Gastroesophageal sphincter (tissue), 4 donors: ENCODE results near the gene SLC39A3. TPM values are rescaled to one million over a fixed set of nuclear protein-coding genes. Genes with fewer than 3 reads are reported as not detected.

Experiments
- ATAC-seq: fragments of 150-250 bp; one replicate; pipeline ENCODE4 v1.9.1; 2016; ENCODE audit warnings: mild to moderate bottlenecking, moderate library complexity
- H3K27ac ChIP-seq, 4 donors: fragments of 200-600 bp; sonication (generic) in 3 of 4; 1 replicate in 3 of 4; 2 replicates in 1 of 4; pipeline ENCODE4 v1.5.1; 2016 to 2019
- H3K27me3 ChIP-seq: fragments of 200-600 bp; sonication (generic); one replicate; pipeline ENCODE4 v1.5.1; 2019
- H3K36me3 ChIP-seq, 2 donors: fragments of 200-600 bp; sonication (generic); one replicate each; pipeline ENCODE4 v1.5.1; 2019; ENCODE audit warnings: control low read depth in 1 of 2
- H3K4me1 ChIP-seq, 3 donors: fragments of 200-600 bp; sonication (generic); 1 replicate in 2 of 3; 2 replicates in 1 of 3; pipeline ENCODE4 v1.5.1; 2016 to 2019; ENCODE audit warnings: control low read depth in 2 of 3
- H3K4me3 ChIP-seq, 2 donors: fragments of 200-600 bp; sonication (generic); one replicate each; pipeline ENCODE4 v1.5.1; 2019; ENCODE audit warnings: mild to moderate bottlenecking in 1 of 2, moderate library complexity in 1 of 2
- H3K9me3 ChIP-seq, 3 donors: fragments of 200-600 bp; sonication (generic); one replicate each; pipeline ENCODE4 v1.5.1; 2017 to 2019; ENCODE audit warnings: control low read depth in 2 of 3
- EP300 ChIP-seq: sonication (generic); formaldehyde crosslinking; IDR thresholded peaks from one replicate; pipeline ENCODE4 v1.6.1; 2017; ENCODE audit warnings: antibody characterized with exemption, mild to moderate bottlenecking
- POLR2A ChIP-seq, 2 donors: fragments of 450-650 bp; IDR thresholded peaks; one replicate each; pipeline ENCODE4 v1.6.1; 2017; ENCODE audit warnings: antibody characterized with exemption in 2 of 2, mild to moderate bottlenecking in 2 of 2, moderate library complexity in 1 of 2
- POLR2AphosphoS5 ChIP-seq: sonication (generic); formaldehyde crosslinking; IDR thresholded peaks from one replicate; pipeline ENCODE4 v1.6.1; 2017; ENCODE audit warnings: antibody characterized with exemption
- WGBS, 2 donors: methylation state at CpG; one replicate each; pipeline ENCODE4 v1.1.5; 2018; ENCODE audit warnings: low coverage in 1 of 2; 5-methylcytosine and 5-hydroxymethylcytosine counted together
- total RNA-seq, 4 donors: library from RNA; depleted of rRNA; stranded (reverse); fragments of >200 nt; gene quantifications; one replicate each; pipeline ENCODE4 v1.1.0, GENCODE V29; 2016
- TF ChIP-seq, protein P1 (sequence below), 4 experiments: fragments of 200-600 bp in 2 of 4; fragments of 450-650 bp in 2 of 4; sonication (generic) in 1 of 4; IDR thresholded peaks; one replicate each; pipeline ENCODE4 v1.5.1; 2017 to 2019; ENCODE audit warnings: antibody characterized with exemption in 4 of 4, mild to moderate bottlenecking in 2 of 4, moderate library complexity in 2 of 4

SLC39A3 gene
- total RNA-seq, 4 donors from 2014 or later = 26.3 to 42.7 (median 30.7) TPM

DNA sequence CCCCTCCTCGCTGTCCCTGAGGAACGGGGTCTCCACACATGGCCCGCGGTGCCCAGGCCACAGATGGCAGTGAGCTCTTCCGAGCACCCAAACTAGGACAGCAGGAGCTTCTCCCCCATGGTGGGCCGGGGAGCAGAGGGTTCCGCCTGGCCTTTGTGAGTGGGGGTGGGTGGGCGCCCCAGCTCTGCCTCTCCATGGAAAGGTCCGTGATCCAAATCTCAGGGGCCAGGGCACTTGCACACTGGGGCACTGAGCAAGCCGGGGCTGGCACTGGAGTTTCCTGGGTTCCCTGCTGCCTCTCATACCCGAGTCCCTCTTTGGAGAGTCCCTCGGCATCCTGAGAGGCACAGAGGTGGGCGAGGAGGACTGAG lies 16.5 kb downstream of the SLC39A3 start:
- ATAC-seq = no peak
- WGBS, 2 donors = no CpG with 5 or more reads among the region's 13 CpGs
- peaks cover 70% of the 10 kb centered on the region for H3K27me3 ChIP-seq
- peak overlapping the region in 1 of 2 donors; percentile 3 for H3K4me3 ChIP-seq
- no peaks in the 10 kb centered on the region for H3K9me3 ChIP-seq
- H3K27ac ChIP-seq = peak overlapping the region; percentile 31 to 86 (median 83)
- TF ChIP-seq POLR2AphosphoS5 (no peak), POLR2A (IDR thresholded peaks at IDR 0.05) (no peak), EP300 (no peak)
- TF ChIP-seq, protein P1, sequence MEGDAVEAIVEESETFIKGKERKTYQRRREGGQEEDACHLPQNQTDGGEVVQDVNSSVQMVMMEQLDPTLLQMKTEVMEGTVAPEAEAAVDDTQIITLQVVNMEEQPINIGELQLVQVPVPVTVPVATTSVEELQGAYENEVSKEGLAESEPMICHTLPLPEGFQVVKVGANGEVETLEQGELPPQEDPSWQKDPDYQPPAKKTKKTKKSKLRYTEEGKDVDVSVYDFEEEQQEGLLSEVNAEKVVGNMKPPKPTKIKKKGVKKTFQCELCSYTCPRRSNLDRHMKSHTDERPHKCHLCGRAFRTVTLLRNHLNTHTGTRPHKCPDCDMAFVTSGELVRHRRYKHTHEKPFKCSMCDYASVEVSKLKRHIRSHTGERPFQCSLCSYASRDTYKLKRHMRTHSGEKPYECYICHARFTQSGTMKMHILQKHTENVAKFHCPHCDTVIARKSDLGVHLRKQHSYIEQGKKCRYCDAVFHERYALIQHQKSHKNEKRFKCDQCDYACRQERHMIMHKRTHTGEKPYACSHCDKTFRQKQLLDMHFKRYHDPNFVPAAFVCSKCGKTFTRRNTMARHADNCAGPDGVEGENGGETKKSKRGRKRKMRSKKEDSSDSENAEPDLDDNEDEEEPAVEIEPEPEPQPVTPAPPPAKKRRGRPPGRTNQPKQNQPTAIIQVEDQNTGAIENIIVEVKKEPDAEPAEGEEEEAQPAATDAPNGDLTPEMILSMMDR (IDR thresholded peaks at IDR 0.05) = no peak
- no peaks in the 10 kb centered on the region for H3K36me3 ChIP-seq
- peaks cover 0 to 47% (median 20%) of the 10 kb centered on the region in 3 donors for H3K4me1 ChIP-seq

DNA sequence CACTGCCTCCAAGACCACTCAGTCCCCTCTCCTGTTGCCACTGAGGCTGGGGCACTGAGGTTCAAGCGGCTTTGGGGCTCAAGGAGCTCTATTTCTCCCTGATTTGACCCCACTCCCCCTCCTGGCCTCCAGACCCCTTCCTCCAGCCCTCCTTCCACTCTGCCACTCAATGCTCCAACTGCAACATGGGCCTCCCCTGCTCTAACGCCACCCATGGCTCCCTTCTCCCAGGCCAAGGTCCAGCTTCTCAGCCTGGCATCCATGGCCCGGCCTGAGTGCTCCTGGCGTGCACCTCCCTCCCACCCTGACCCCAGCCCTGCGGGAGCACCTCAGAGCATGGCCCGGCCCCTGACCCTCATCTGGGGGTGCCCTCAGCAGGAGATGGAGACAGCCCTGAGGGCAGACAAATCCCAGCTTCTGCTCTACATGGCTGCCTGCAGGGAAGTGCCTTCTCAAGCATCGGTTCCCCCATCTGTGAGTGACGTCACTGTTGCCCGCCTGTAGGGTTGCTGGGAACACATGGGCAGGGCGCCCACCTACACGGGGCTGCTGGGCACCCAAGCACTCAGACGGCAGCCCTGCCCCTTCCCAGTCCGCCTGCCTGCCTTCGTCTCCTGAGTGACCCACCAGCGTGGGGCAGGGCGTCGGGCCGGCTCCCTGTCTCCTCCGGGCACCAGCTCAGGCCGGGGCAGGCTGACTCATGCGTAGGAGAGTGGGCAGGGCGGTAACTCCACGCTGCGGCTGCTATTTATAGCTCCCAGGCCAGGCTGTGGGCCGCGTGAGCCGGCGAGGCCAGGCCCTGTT lies 17.1 kb downstream of the SLC39A3 start:
- WGBS, 2 donors = 93 to 100% methylated on average over 1 to 2 of the region's 28 CpGs
- Histone ChIP-seq H3K4me1 (peaks cover 0 to 47% (median 20%) of the 10 kb centered on the region in 3 donors), H3K27me3 (peaks cover 66% of the 10 kb centered on the region), H3K4me3 (peak overlapping the region in 1 of 2 donors; percentile 3), H3K36me3 (peaks cover 0 to 3% of the 10 kb centered on the region in 2 donors), H3K27ac (peak overlapping the region; percentile 31 to 86 (median 83)), H3K9me3 (no peaks in the 10 kb centered on the region)
- TF ChIP-seq POLR2A (IDR thresholded peaks at IDR 0.05) = no peak
- TF ChIP-seq, protein P1 (IDR thresholded peaks at IDR 0.05) = no peak
- peak; percentile 42 for TF ChIP-seq POLR2AphosphoS5
- TF ChIP-seq EP300 = no peak
- ATAC-seq = peak; percentile 90

DNA sequence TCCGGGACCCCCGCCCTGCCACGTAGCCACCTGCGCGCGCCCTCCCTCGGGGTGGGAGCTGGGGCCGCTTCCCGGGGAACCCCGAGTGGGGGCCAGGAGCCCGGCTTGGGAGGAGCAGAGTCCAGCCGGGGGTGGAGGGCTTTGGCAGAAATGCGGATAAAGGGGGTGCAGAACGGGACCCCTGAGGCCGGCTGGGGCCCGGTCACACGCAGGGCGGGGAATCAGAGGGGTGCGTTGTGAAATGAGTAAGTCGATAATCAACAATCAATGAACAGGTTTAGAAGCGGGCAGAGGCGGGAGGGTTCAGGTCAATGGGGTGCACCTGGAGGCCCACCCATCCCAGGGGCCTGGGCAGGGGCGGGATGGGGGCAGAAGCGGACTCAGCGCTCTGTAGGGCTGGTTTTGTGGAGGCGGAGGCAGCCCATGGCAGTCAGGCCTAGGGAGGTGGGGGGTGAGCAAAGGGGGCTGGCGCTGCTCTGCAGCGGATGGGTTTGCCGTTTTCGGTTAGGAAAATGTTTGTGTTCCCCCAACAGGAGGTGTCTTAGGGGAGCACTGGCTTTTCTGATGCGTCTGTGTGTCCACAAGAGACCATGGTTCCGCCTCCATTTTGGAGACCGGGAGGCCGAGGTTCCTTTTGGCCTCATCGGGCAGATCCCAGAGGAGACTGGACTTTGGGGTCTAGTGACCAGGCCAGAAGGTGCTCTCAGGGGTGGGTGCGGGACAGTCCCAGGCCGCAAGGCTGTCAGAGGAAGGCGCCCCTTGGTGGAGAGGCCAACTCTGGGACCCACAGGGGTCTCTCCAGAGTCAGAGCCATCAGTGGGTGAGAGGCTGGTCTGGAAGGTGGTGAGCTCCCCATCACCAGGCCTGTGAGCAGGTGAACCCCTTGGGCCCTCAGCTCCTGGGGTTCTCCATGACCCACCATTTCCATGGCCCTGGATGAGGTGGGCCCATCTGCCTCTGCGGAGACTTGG lies 18.0 kb downstream of the SLC39A3 start:
- peaks cover 57% of the 10 kb centered on the region for H3K27me3 ChIP-seq
- WGBS, 2 donors = 21 to 58% methylated on average over 9 to 20 of the region's 39 CpGs
- peak overlapping the region; percentile 40 to 70 for H3K4me3 ChIP-seq
- H3K27ac ChIP-seq = peak overlapping the region in 3 of 4 donors; percentile 82 to 86 (median 84)
- no peak for TF ChIP-seq POLR2A (IDR thresholded peaks at IDR 0.05)
- TF ChIP-seq, protein P1 (IDR thresholded peaks at IDR 0.05) = no peak
- no peak for TF ChIP-seq EP300
- no peak for TF ChIP-seq POLR2AphosphoS5
- peaks cover 0 to 47% (median 20%) of the 10 kb centered on the region in 3 donors for H3K4me1 ChIP-seq
- no peak for ATAC-seq
- peaks cover 0 to 12% of the 10 kb centered on the region in 2 donors for H3K36me3 ChIP-seq
- H3K9me3 ChIP-seq = no peaks in the 10 kb centered on the region

DNA sequence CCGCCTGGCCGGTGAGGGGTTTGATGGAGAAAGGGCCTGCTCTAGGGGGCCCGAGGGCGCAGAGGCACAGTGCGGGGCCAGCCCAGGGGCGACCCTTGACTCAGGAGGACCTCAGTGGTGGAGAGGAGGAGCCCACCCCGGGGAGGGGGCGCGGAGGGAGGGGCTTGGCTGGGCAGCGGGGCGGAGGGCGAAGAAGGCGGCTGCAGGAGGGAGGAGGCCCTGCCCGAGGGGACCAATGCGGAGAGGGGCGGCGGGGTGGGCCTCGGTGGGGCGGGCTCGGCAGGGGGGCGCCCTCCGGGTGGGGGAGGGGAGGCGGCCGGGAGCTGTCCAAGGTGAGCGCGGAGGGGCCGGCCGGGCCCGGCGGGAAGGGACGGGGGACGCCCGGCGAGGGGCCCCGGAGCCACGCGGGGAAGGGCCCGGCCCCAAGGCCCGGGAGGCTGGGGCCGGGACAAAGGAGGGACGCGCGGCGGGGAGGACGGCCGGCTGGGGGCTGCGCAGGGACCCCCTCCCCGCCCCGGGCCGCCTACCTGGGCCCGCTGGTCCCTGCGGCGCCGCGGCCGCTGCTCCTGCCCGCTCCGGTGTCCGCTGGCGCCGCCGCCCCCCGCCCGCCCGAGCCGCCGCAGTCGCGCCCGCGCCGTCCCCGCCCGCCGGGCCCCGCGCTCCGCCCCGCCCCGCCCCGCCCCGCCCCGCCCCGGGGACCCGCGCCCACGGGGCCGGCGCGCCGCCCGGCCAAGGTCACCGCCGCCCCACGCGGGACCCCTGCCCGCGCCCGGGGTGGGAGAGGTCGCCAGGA lies 18.8 kb downstream of the SLC39A3 start, which contains the start of gene DIRAS1:
Gene DIRAS1 (minus strand): TSS at position 596 of the 793 bp plus-strand sequence. CDS start 3,566 bp downstream, outside the sequence.
- Histone ChIP-seq H3K27ac (peak within 1 kb of the TSS in 3 of 4 donors; percentile 82 to 86 (median 84)), H3K36me3 (peaks cover 0 to 20% of the 10 kb centered on the region in 2 donors), H3K27me3 (peaks cover 48% of the 10 kb centered on the region), H3K9me3 (no peaks in the 10 kb centered on the region), H3K4me1 (peaks cover 0 to 47% (median 20%) of the 10 kb centered on the region in 3 donors), H3K4me3 (peak within 1 kb of the TSS; percentile 51 to 70)
- TF ChIP-seq EP300 = no peak
- no peak for TF ChIP-seq POLR2AphosphoS5
- TF ChIP-seq, protein P1 (IDR thresholded peaks at IDR 0.05) = no peak
- TF ChIP-seq POLR2A (IDR thresholded peaks at IDR 0.05) = no peak
- 0% methylated on average over 1 of the region's 100 CpGs; no CpG with 5 or more reads in 1 of the 2 donors for WGBS, 2 donors
- no peak for ATAC-seq
